GM10266 (cell line): ENCODE measurements around the gene EDDM3A.
"Not testable (repeated sequence)": the region's sequence is repeated elsewhere in the genome, so short reads cannot be mapped to it uniquely, and the experiment has no call there.

Experiments used
- DNase-seq: peaks from one replicate; pipeline ENCODE4 v3.0.0; 2012; ENCODE audit errors: extremely low spot score
- CTCF ChIP-seq: IDR thresholded peaks from 2 replicates; pipeline ENCODE4 v1.5.1; 2012; ENCODE audit warnings: mild to moderate bottlenecking, low read depth; ENCODE audit not compliant: control insufficient read depth, insufficient read depth; ENCODE audit errors: missing control alignments

Gene EDDM3A

GRCh38 chr14:20751963-20752562, 6.4 kb downstream of the EDDM3A start:
- TF ChIP-seq CTCF, result no peak
- no peak for DNase-seq

GRCh38 chr14:20754308-20754707, 8.6 kb downstream of the EDDM3A start:
- no peak for TF ChIP-seq CTCF
- DNase-seq, result no peak

GRCh38 chr14:20755037-20755436, 9.3 kb downstream of the EDDM3A start:
- no peak for DNase-seq
- no peak for TF ChIP-seq CTCF

- peak; percentile 58 for TF ChIP-seq CTCF
- peak; percentile 38 for DNase-seq
Measured at GRCh38 chr14:20757965-20758364, 12.3 kb downstream of the EDDM3A start.

- not testable (repeated sequence) for DNase-seq
Measured at GRCh38 chr14:20759465-20759864, 13.8 kb downstream of the EDDM3A start.

- TF ChIP-seq CTCF, result no peak
- peak; percentile 27 for DNase-seq
Measured at GRCh38 chr14:20760950-20761349, 15.3 kb downstream of the EDDM3A start.

GRCh38 chr14:20768593-20768892, 22.9 kb downstream of the EDDM3A start:
- no peak for TF ChIP-seq CTCF
- no peak for DNase-seq

- no peak for TF ChIP-seq CTCF
- DNase-seq, result no peak
Measured at GRCh38 chr14:20769421-20769820, 23.7 kb downstream of the EDDM3A start.
